ENCODE results near the gene TMEM187.

- TF ChIP-seq POLR2AphosphoS5 (IDR thresholded peaks at IDR 0.05) (peak; percentile 11 to 53 (median 34)), POLR2A (IDR thresholded peaks at IDR 0.05) (no peak)
These were observed 50.9 kb downstream of the TMEM187 start for GRCh38 chrX:154023276-154024000.

All from spleen (tissue), 3 donors.